Posterior vena cava (tissue), 2 donors: Measurements from ENCODE around the gene PTPRU. TPM values are rescaled to one million over a fixed set of nuclear protein-coding genes. Genes with fewer than 3 reads are reported as not detected.
"Not testable (repeated sequence)": the region's sequence is repeated elsewhere in the genome, so short reads cannot be mapped to it uniquely, and the experiment has no call there.

Experiments used
- DNase-seq: peaks from one replicate; pipeline ENCODE4 v3.0.0-alpha.2; 2020; ENCODE audit warnings: low spot score
- intact Hi-C, 2 donors: fragments of 100-400 bp; cut with DNase I; formaldehyde crosslinking; loops; one replicate each; pipeline versions ENCODE4 v1.14.1 to v1.14.2; 2022 to 2023
- total RNA-seq, 2 donors: library from RNA; stranded (reverse); fragmentation: NEBNext Ultra II Directional; extraction: Animal tissue kit (Norgen Biotek cat#: 25700); gene quantifications; one replicate each; pipeline ENCODE4 v1.2.1, GENCODE V29; 2021
- donor health status: DM: yes; HTN: yes; CAD: no.
- donor health status: DM: yes; HTN: yes; CAD: no.

PTPRU gene
- total RNA-seq, 2 donors from 2014 or later: 12.3 to 16.5 TPM

DNA sequence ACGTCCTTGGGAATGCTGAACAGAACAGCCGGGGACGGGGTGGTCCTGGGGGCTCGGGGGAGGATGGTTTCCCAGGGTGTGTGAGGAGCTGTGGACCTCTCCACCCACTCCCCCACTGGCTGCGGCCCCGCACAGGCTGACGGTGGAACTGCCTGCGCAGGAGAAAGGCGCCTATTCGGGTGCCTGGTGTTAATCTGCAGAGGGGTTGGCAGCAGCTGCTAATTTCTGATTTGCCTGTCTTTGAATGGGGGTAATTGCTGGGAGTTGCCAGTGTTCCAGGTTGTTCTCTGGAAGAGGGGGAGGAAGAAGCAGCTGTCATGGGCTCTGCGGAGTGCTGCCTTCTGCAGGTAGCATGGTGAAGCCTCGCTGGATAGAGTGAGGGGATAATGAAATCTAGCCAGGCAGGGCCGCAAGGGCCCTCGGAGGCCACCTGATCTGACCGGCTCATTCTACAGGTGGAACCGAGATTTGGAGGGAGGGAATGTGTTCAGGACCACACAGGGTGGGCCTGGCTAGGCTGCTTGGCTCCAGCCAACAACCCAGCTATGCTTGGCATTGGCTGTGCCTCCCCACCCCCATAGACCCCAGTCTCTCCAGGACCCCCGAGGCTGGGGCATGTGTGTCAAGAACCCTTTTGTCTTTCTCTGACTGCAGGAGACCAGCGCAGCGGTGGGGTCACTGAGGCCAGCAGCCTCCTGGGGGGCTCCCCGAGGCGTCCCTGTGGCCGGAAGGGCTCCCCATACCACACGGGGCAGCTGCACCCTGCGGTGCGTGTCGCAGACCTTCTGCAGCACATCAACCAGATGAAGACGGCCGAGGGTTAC lies 67.1 kb downstream of the PTPRU start:
- peak; percentile 62 for DNase-seq
- intact Hi-C loops: no loop called here

DNA sequence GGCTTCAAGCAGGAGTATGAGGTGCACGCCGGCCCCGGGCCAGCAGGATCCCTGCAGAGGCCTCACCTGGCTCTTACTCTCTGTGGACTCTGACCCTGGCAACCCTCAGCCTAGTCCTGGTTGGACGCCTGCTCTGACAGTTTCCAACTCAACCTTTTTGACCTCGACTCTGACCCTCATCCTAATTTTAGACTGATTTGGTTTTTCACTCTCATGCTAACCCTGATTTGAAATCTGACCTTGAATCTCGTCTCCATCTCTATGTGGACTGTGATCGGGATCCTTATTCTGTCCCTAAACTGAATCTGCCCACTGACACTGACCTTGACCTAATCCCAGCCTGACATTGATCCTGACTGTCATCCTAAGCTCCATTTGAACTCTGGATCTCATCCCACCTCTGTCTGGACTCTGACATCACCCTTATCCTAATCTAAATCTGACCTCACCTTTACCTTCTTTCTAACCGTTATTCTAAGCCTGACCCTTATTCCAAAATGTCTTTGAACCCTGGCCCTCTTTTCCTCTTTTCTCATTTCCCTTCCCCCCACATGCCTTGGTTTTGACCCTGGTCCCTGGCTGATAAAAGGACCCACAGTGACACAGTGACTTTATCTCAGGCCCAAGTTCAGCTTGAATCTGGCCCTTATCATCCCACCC lies 67.8 kb downstream of the PTPRU start:
- DNase-seq: no peak
- intact Hi-C loops: no loop called here

DNA sequence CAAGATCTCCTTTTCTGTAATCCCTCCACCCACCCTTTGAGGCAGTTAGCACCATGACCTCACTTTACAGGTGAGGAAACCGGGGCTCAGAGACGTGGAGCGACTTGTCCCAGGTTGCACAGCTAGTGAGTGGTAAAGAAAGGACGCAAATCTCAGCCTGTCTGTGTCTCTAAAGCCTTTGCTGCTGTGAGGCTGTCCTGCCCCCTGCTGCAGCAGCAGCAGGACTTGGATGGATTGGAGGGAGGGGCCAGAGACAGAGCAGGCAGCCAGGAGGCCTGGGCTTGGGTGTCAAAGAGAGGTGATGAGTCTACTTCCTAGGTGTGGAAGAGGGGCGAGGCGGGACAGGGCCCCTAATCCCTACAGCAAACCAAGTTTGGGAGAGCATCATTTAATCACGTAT lies 69.6 kb downstream of the PTPRU start:
- DNase-seq: no peak
- intact Hi-C loops: no loop called here

DNA sequence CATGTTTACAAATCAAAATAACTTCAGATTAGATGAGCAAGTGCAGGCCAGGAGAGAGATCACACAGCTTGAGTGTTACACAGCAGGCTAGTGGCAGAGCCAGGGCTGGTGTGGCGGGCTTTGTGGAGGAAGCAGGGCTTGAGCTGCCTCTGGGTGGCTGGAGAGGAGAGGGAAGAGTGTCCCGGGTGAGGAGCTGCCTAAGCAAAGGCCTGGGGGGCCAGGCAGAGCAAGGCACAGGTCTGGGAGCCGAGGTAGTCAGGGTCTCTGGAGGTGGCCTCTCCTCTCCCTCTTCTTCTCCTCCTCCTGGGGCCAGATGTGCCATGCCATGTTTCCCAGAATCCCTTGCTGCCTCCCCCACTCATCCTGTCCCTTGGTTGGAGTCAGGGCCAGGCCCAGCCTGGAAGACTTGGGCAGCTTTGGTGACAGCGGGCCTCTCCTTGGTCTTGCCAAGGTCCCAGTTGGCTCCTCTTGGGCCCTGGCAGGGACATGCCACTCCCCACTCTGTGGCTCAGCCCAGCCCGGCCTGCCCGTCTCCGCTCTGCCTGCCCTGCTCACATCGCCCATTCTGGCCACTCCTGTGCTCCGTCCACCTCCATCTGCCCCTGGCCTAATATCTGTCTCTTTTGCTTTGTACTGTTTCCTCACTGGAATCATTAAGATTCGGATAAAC lies 70.3 kb downstream of the PTPRU start:
- DNase-seq: no peak

DNA sequence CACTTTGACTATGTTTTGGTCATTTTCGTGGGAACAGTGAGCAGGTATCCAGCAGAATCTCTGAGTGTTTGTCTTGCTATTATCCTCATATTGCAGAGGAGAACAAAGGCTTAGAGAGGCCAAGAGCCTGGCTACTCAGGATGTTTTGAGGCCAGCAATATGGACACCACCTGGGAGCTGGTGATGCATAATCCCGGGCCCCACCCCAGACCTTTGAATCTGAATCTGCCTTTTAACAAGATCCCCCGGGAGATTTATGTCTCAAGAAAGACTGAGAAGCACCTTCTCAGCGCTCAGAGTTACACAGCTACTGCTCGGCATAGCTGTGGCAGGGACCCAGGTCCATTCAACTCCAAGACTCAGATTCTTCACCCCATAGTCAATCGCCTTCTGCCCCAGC lies 72.8 kb downstream of the PTPRU start:
- DNase-seq: peak; percentile 5
- intact Hi-C loops: no loop called here

More for the DNA sequence above, 70.3 kb downstream of the PTPRU start:
- intact Hi-C loops: no loop called here

DNA sequence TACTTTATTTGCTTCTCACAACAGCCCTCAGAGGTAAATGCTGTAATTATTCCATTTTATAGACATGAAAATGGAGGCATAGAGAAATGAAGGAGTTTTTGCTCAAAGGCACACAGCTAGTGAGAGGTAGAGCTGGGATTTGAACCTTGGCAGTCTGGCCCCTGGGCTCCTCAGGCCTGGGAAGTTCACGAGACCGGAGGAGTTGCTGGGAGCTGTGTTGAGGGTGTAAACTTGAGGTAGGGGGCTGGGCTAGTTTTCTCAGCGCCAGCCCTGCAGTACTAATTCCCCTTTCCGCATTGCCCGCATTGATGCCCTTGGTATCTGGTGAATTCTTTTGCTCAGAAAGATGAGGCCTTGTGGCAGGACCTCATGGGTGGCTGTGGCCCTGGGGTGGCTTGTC lies 73.3 kb downstream of the PTPRU start:
- DNase-seq: peak; percentile 29
- intact Hi-C loops: no loop called here

DNA sequence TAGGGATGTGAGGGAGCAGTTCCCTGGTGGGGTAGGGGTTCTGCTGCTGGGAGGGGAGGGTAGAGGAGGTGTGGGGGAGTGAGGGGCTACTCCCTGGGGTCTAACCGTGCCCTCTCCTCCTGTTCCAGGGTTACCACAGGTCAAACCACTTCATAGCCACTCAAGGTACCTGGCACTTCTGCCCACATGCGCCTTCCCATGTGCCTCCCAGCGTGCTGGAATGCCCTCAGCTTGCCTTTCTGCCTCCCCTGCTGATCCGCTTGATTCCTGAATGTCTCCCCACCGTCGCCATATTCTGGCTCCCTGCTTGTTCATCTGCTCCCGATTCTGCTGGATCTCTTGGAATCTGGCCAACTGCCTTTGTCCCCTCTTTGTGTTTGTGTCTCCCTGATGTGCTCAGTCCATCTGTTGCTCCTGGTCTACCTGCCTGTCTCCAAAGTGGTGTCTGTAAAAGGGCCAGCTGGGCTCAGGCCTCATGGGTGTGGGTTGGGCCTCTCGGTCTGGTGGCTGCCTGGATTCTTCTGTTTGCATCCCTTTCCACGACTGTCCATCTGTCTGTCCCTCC lies 74.4 kb downstream of the PTPRU start:
- intact Hi-C loops: no loop called here

DNA sequence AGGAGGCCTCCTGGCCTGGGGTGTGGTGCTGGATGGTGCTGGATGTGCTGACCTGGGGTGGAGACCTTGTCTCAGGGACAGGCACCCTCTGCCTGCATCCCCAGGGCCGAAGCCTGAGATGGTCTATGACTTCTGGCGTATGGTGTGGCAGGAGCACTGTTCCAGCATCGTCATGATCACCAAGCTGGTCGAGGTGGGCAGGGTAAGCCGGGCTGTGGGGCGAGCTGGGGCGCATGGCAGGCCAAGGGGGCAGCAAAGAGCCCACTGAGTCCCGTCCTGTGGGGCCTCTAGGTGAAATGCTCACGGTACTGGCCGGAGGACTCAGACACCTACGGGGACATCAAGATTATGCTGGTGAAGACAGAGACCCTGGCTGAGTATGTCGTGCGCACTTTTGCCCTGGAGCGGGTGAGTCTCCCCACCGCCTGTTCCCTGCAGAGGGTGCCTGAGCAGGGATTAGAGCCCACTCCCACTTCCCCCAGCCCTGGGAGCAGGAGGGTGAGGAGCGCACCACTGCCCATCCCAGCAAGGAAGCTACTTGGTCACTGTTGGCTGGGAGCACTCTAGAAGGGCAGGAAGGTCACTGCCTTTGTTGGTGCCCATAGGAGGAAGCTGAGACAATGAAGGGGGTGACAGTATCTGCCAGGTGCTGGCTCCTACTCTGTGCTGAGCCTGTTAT lies 75.2 kb downstream of the PTPRU start:
- DNase-seq: peak; percentile 67
- intact Hi-C loops: no loop called here

More for the DNA sequence above, 74.4 kb downstream of the PTPRU start:
- DNase-seq: peak; percentile 47

DNA sequence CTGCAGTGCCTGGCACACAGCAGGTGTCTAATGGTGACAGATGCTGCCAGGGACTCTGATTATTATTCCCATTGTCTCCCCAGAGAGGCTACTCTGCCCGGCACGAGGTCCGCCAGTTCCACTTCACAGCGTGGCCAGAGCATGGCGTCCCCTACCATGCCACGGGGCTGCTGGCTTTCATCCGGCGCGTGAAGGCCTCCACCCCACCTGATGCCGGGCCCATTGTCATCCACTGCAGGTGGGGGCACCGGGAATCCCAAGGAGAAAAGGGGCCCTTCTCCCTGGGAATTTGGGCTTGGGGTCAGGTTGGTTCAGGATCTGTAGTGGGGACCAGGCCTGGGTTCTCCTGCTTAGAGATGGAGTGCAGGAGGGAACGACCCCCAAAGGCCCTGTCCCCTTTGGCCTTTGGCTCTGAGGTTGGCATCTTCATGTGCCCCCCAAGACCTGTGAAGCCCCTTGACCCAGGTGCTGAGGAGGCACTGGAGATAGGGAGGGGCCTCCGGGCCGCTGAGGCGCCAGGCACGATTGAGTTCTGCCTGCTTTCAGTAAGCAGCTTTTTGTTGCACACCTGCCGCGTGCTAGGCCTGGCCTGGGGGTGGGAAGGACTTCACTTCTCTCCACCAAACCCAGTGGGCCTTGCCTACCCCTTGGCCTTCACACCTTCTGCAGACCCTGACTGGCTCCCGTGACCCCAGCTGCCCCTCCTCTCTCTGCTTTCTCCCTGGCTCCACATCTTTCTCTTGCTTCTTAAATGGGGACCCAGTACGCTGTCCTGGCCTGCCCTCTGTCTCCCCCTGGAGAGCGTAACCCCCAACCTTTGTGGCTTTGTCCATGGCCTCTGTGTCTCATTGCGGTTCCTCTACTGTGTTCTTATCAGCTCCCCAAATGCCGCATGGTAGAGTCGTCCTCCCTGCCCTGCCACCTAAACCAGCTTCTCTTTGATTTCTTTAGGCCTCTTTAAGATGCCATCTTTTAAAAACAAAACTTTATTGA lies 76.4 kb downstream of the PTPRU start:
- intact Hi-C loops: no loop called here

DNA sequence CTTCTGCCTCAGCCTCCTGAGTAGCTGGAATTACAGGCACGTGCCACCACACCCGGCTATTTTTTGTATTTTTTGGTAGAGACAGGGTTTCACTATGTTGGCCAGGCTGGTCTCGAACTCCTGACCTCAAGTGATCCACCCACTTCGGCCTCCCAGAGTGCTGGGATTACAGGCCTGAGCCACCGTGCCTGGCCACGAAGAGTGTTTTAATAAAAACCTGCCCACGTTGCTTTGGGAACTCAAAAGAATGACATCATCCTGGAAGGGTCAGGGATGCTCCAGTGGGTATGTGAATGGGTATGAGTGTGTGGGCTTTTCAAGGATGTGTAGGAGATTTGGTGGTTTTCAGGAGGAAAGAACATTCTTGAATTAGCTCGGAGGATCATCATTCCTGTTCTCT lies 78.4 kb downstream of the PTPRU start:
- intact Hi-C loops: not testable (repeated sequence)
- peak; percentile 37 for DNase-seq

More for the DNA sequence above, 76.4 kb downstream of the PTPRU start:
- peak; percentile 68 for DNase-seq

DNA sequence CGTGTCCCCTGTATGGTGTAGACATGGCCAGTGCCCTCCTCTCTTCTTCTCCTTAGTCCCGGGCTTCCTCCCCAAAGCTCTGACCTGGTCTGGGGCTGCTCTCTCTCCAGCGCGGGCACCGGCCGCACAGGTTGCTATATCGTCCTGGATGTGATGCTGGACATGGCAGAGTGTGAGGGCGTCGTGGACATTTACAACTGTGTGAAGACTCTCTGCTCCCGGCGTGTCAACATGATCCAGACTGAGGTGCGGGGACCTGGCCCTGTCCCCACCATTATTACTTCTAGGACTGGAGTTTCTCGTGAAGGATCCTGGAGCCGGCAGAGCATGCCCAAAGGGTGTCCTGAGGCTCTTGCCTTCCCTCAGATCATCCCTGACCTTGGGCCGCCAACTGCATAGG lies 78.9 kb downstream of the PTPRU start:
- intact Hi-C loops: no loop called here
- DNase-seq: peak; percentile 64

DNA sequence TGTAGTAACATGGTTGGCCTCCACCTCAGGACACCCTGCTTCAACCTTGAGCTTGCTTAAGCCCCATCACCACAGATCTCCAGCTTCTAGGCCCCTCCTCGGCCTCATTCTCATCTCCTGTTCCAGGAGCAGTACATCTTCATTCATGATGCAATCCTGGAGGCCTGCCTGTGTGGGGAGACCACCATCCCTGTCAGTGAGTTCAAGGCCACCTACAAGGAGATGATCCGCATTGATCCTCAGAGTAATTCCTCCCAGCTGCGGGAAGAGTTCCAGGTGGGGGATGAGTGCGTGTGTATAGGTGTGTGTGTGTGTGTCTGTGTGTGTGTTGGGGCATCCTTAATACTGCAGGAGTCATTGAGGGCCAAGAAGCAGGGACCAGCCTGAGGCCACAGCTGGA lies 79.6 kb downstream of the PTPRU start:
- intact Hi-C loops: no loop called here
- DNase-seq: no peak

DNA sequence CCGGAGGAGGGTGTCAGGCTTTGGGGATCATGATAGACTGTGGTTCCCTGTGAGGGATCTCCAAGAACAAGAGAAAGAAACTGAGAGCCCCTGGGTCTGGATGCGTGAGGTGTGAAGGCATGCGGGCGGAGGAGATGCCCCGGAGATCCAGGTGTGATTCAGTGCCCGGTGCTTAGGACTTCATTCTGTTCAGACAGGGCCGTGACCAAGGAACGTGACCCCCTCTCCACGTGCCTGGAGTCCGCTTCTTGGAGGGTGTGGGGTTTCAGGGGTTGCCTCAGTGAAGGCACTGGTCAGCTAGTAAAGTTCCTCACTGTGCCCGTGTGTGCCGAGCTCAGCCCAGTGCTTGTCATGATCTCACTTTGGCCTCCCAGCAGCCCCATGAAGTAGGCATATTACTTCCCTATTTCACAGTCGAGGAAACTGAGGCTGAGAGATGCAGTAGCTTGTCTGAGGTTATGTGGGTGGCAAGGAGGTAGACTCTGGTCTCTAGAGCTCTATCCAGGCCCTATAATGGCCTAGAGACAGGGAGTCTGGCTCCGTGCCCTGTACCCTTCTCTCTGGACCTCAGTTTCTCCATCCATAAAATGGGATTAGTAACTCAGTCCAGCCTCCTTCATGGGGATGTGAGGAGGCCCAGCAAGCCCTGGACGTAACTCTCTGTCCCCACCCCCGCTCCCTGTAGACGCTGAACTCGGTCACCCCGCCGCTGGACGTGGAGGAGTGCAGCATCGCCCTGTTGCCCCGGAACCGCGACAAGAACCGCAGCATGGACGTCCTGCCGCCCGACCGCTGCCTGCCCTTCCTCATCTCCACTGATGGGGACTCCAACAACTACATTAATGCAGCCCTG lies 81.0 kb downstream of the PTPRU start:
- no peak for DNase-seq
- intact Hi-C loops: no loop called here

DNA sequence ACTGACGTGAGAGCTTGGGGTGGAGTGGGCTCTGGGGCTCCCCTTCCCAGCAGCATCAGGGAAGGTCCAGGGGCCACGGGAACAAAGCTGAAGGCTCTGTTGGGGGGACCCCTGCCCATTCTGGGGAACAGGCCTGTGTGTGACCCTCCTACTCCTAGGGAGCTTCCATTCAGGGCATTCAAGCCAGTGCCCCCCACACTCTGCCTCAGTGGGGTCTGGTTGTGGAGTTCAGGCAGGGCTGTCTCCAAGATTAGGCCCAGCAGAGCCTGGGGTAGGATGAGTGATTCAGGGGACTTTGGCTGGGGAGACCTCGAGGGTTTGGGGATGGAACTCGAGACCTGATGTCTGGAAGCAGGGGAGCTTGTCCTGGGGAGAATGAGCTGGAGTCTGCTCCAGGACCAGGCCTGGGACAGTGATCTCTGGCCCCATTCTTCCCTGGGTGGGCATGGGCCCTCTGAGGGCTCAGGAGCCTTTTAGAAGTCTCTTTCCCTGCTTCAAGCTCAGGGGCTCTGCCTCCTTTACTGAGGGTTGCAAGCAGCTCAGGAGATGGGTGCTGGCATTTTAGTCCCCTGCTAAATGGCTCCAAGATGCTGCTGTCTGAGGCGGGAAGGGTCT lies 81.7 kb downstream of the PTPRU start:
- DNase-seq: no peak
- intact Hi-C loops: no loop called here

DNA sequence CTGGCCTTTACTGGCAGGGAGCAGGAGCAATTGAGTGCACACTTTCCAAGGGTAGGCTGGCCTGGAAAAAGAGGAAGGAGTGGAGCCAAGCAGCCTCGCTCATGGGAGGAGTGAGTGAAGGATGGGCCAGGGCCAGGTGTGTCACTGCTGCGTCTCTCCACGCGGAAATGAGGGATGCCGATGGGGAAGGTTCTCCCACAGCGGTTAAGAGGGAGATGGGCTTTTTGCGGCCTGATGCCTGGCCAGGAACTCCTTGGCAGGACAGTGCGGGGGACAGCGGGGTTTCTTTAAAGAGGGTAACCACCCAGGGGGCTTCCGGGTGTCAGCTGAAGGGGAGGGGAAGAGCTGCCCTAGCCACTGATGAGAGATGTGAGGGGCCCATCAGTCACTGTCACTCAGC lies 82.4 kb downstream of the PTPRU start:
- intact Hi-C loops: no loop called here

DNA sequence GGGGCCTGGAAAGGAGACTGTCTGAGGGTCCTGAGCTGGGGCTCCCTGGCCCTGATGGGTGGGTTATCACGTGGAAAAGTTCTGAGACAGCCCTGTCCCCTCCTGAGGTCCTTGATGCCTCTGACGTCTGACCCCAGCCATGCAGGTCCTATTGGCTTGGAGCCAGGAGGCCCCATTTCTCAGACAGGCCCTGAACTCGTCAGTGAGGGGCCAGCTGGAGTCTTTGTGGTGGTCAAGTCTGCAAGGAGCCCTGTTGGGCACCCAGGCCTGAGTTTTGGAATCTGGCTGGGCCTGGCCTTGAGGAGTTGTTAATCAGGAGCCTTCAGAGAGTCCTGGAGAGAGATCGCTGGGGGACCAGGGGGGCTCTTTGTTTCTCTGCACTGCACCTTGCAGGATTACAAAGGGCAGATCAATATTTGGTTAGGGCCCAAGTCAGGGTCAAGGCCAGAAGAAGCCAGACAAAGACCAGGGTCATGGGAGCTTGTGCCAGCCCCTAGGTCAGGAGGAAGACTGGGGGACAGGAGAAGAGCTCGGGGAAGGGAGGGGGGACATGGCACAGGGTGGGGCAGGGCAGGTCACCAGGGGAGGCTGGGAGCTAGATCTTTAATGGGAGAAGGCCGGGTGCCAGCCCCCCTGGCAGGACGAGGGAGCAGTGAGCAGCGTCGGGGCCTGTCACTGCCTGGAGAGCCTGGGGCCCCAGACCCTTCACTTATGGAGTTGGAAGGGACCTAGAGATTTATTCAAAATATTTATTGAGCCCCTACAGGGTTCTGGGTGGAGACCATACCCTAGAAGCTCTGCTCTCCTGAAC lies 83.2 kb downstream of the PTPRU start:
- DNase-seq: no peak
- intact Hi-C loops: no loop called here

More for the DNA sequence above, 82.4 kb downstream of the PTPRU start:
- DNase-seq: no peak
